Gastroesophageal sphincter (tissue), 4 donors: ENCODE measurements around the gene LMNB1. TPM values are rescaled to one million over a fixed set of nuclear protein-coding genes. Genes with fewer than 3 reads are reported as not detected.
A peak's percentile ranks its signal among the peaks of the same experiment; 100 is the strongest.

Experiments
- ATAC-seq: fragments of 150-250 bp; one replicate; pipeline ENCODE4 v1.9.1; 2016; ENCODE audit warnings: mild to moderate bottlenecking, moderate library complexity
- H3K27ac ChIP-seq, 4 donors: fragments of 200-600 bp; sonication (generic) in 3 of 4; 1 replicate in 3 of 4; 2 replicates in 1 of 4; pipeline ENCODE4 v1.5.1; 2016 to 2019
- H3K27me3 ChIP-seq: fragments of 200-600 bp; sonication (generic); one replicate; pipeline ENCODE4 v1.5.1; 2019
- H3K36me3 ChIP-seq, 2 donors: fragments of 200-600 bp; sonication (generic); one replicate each; pipeline ENCODE4 v1.5.1; 2019; ENCODE audit warnings: control low read depth in 1 of 2
- H3K4me1 ChIP-seq, 3 donors: fragments of 200-600 bp; sonication (generic); 1 replicate in 2 of 3; 2 replicates in 1 of 3; pipeline ENCODE4 v1.5.1; 2016 to 2019; ENCODE audit warnings: control low read depth in 2 of 3
- H3K4me3 ChIP-seq, 2 donors: fragments of 200-600 bp; sonication (generic); one replicate each; pipeline ENCODE4 v1.5.1; 2019; ENCODE audit warnings: mild to moderate bottlenecking in 1 of 2, moderate library complexity in 1 of 2
- H3K9me3 ChIP-seq, 3 donors: fragments of 200-600 bp; sonication (generic); one replicate each; pipeline ENCODE4 v1.5.1; 2017 to 2019; ENCODE audit warnings: control low read depth in 2 of 3
- CTCF ChIP-seq, 4 experiments: fragments of 200-600 bp in 2 of 4; fragments of 450-650 bp in 2 of 4; sonication (generic) in 1 of 4; IDR thresholded peaks; one replicate each; pipeline ENCODE4 v1.5.1; 2017 to 2019; ENCODE audit warnings: antibody characterized with exemption in 4 of 4, mild to moderate bottlenecking in 2 of 4, moderate library complexity in 2 of 4
- EP300 ChIP-seq: sonication (generic); formaldehyde crosslinking; IDR thresholded peaks from one replicate; pipeline ENCODE4 v1.6.1; 2017; ENCODE audit warnings: antibody characterized with exemption, mild to moderate bottlenecking
- POLR2A ChIP-seq, 2 donors: fragments of 450-650 bp; IDR thresholded peaks; one replicate each; pipeline ENCODE4 v1.6.1; 2017; ENCODE audit warnings: antibody characterized with exemption in 2 of 2, mild to moderate bottlenecking in 2 of 2, moderate library complexity in 1 of 2
- POLR2AphosphoS5 ChIP-seq: sonication (generic); formaldehyde crosslinking; IDR thresholded peaks from one replicate; pipeline ENCODE4 v1.6.1; 2017; ENCODE audit warnings: antibody characterized with exemption
- WGBS, 2 donors: methylation state at CpG; one replicate each; pipeline ENCODE4 v1.1.5; 2018; ENCODE audit warnings: low coverage in 1 of 2; 5-methylcytosine and 5-hydroxymethylcytosine counted together
- total RNA-seq, 4 donors: library from RNA; depleted of rRNA; stranded (reverse); fragments of >200 nt; gene quantifications; one replicate each; pipeline ENCODE4 v1.1.0, GENCODE V29; 2016

LMNB1 gene
- total RNA-seq, 4 donors from 2014 or later: 3.2 to 14.3 (median 6.6) TPM

- ATAC-seq: no peak
- Histone ChIP-seq H3K27ac (no peak overlapping the region), H3K36me3 (no peaks in the 10 kb centered on the region), H3K4me3 (no peak overlapping the region), H3K9me3 (no peaks in the 10 kb centered on the region), H3K27me3 (peaks cover 21% of the 10 kb centered on the region), H3K4me1 (peaks cover 0 to 23% (median 0%) of the 10 kb centered on the region in 3 donors)
- WGBS, 2 donors: no CpG with 5 or more reads among the region's 35 CpGs
- no peak for TF ChIP-seq POLR2AphosphoS5
- TF ChIP-seq CTCF (IDR thresholded peaks at IDR 0.05): no peak
- no peak for TF ChIP-seq EP300
- TF ChIP-seq POLR2A (IDR thresholded peaks at IDR 0.05): no peak
These were observed 77.7 kb downstream of the LMNB1 start for GRCh38 chr5:126854526-126855110.

GRCh38 chr5:126855266-126855665 is 78.3 kb downstream of the LMNB1 start:
- Histone ChIP-seq H3K4me1 (peaks cover 0 to 23% (median 0%) of the 10 kb centered on the region in 3 donors), H3K27ac (no peak overlapping the region), H3K4me3 (no peak overlapping the region), H3K9me3 (no peaks in the 10 kb centered on the region), H3K27me3 (peaks cover 21% of the 10 kb centered on the region), H3K36me3 (no peaks in the 10 kb centered on the region)
- 75 to 80% methylated on average over 7 to 8 of the region's 8 CpGs for WGBS, 2 donors
- TF ChIP-seq POLR2AphosphoS5: no peak
- no peak for TF ChIP-seq POLR2A (IDR thresholded peaks at IDR 0.05)
- no peak for TF ChIP-seq EP300
- no peak for TF ChIP-seq CTCF (IDR thresholded peaks at IDR 0.05)
- ATAC-seq: no peak

GRCh38 chr5:126857472-126858410 is 80.8 kb downstream of the LMNB1 start:
- H3K9me3 ChIP-seq: no peaks in the 10 kb centered on the region
- no peak overlapping the region for H3K4me3 ChIP-seq
- TF ChIP-seq POLR2A (IDR thresholded peaks at IDR 0.05) (no peak), CTCF (IDR thresholded peaks at IDR 0.05) (no peak), POLR2AphosphoS5 (no peak), EP300 (no peak)
- peaks cover 16% of the 10 kb centered on the region for H3K27me3 ChIP-seq
- 42 to 50% methylated on average over 8 to 10 of the region's 13 CpGs for whole genome bisulfite sequencing, 2 donors
- no peaks in the 10 kb centered on the region for H3K36me3 ChIP-seq
- H3K27ac ChIP-seq: no peak overlapping the region
- peak; percentile 52 for ATAC-seq
- H3K4me1 ChIP-seq: peaks cover 0 to 11% (median 0%) of the 10 kb centered on the region in 3 donors

- Histone ChIP-seq H3K9me3 (no peaks in the 10 kb centered on the region), H3K4me1 (peaks cover 0 to 7% (median 0%) of the 10 kb centered on the region in 3 donors), H3K27me3 (peaks cover 14% of the 10 kb centered on the region), H3K36me3 (no peaks in the 10 kb centered on the region), H3K27ac (no peak overlapping the region), H3K4me3 (no peak overlapping the region)
- TF ChIP-seq POLR2AphosphoS5 (no peak), EP300 (no peak), POLR2A (IDR thresholded peaks at IDR 0.05) (no peak), CTCF (IDR thresholded peaks at IDR 0.05) (no peak)
- WGBS, 2 donors: 87 to 97% methylated on average over 8 of the region's 11 CpGs
- ATAC-seq: no peak
These were observed 81.5 kb downstream of the LMNB1 start for GRCh38 chr5:126858441-126858840.
